ENCODE results near the gene ZSWIM4.

- TF ChIP-seq CHD4 (IDR thresholded peaks at IDR 0.05) = no peak
- no peak for TF ChIP-seq FOXK2 (IDR thresholded peaks at IDR 0.05)
- TF ChIP-seq USF1 (IDR thresholded peaks at IDR 0.05; ENCODE audit: borderline replicate concordance, extremely low read length, insufficient read depth, low read depth, low read length) = no peak
- no peak for TF ChIP-seq USF2 (IDR thresholded peaks at IDR 0.05; ENCODE audit: borderline replicate concordance, low read depth, low read length)
- no peak for TF ChIP-seq ZNF592 (IDR thresholded peaks at IDR 0.05)
- no peak for TF ChIP-seq EZH2 (IDR thresholded peaks at IDR 0.05; ENCODE audit: borderline replicate concordance, control insufficient read depth, low read depth, low read length)
- no peak for TF ChIP-seq CTCF (IDR thresholded peaks at IDR 0.05 in 2 of 3, conservative IDR thresholded peaks at IDR 0.05 in 1 of 3; ENCODE audit: control insufficient read depth in 2 of 3, extremely low read depth in 1 of 3, insufficient read depth in 1 of 3, low read depth in 3 of 3, low read length in 3 of 3)
- TF ChIP-seq STAT1 (conservative IDR thresholded peaks at IDR 0.05) = no peak
- TF ChIP-seq BCLAF1 (IDR thresholded peaks at IDR 0.05) = no peak
- no peak for TF ChIP-seq TARDBP (IDR thresholded peaks at IDR 0.05; ENCODE audit: borderline replicate concordance)
- no peak for TF ChIP-seq RCOR1 (conservative IDR thresholded peaks at IDR 0.05; ENCODE audit: low read depth, low read length)
- TF ChIP-seq ZSCAN29 (IDR thresholded peaks at IDR 0.05) = no peak
- TF ChIP-seq EP300 (IDR thresholded peaks at IDR 0.05; ENCODE audit: borderline replicate concordance in 1 of 2, control insufficient read depth in 1 of 2, low read depth in 2 of 2, low read length in 2 of 2) = no peak
Measured at GRCh38 chr19:13823256-13823655, 28.0 kb downstream of the ZSWIM4 start.

All from GM12878 (cell line).